ENCODE data around the gene NT5C3A.
"Not testable (repeated sequence)": the region's sequence is repeated elsewhere in the genome, so short reads cannot be mapped to it uniquely, and the experiment has no call there.

DNA sequence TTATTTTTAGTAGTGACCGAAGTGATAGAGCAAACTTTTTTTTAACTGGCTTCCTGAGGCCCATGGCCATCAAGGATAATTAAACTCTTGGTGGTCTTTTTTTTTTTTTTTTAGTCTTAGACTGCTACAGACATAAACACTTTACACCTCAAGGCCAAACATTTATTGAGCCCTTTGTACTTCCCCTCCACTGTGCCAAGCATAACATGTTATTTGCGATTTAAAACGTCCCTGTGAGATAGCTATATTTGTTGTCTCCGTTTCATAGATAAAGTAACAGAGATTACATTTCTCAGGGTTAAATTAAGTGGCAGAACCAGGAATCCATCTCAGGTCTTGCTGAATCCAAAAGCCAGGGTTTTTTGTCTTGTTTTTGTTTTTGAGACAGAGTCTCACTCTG, 63.2 kb downstream of the NT5C3A start:
- not testable (repeated sequence) for TF ChIP-seq CTCF (conservative IDR thresholded peaks at IDR 0.05; ENCODE audit: low read depth, low read length); EZH2 (IDR thresholded peaks at IDR 0.05; ENCODE audit: borderline replicate concordance, low read depth, low read length, poor library complexity, severe bottlenecking)

All from A673 (cell line).